HepG2 (cell line): Measurements from ENCODE around the gene RETREG2. TPM values are rescaled to one million over a fixed set of nuclear protein-coding genes. Genes with fewer than 3 reads are reported as not detected.

Source experiments
- CBX2 ChIP-seq, 2 experiments: fragments of 200-600 bp in 1 of 2; sonication (generic); formaldehyde crosslinking in 1 of 2; IDR thresholded peaks; 2 replicates each; pipeline versions ENCODE4 v1.7.0 to v1.8.1; 2018 to 2022; ENCODE audit warnings: low read depth in 2 of 2, low read length in 1 of 2, mild to moderate bottlenecking in 1 of 2, missing genetic modification reagents in 1 of 2
- CEBPB ChIP-seq: IDR thresholded peaks from 2 replicates; pipeline ENCODE4 v1.6.1; 2011; ENCODE audit warnings: low read depth, low read length, improper control_type of control experiment, borderline replicate concordance
- ETS1 ChIP-seq: sonication (generic); formaldehyde crosslinking; IDR thresholded peaks from 2 replicates; pipeline ENCODE4 v1.4.0; 2020; ENCODE audit warnings: missing genetic modification reagents
- SOX13 ChIP-seq, 3 experiments: fragments of 450-650 bp in 1 of 3; sonication (generic) in 1 of 3; formaldehyde crosslinking in 1 of 3; IDR thresholded peaks in 2 of 3; conservative IDR thresholded peaks in 1 of 3; 2 replicates each; pipeline versions ENCODE4 v1.5.0 to v1.6.1; 2016 to 2020; ENCODE audit warnings: antibody characterized with exemption in 1 of 3, mild to moderate bottlenecking in 1 of 3, missing compliant biosample characterization in 1 of 3, missing genetic modification reagents in 1 of 3, moderate library complexity in 1 of 3
- SOX6 ChIP-seq, 2 experiments: fragments of 450-650 bp in 1 of 2; sonication (generic) in 1 of 2; formaldehyde crosslinking in 1 of 2; IDR thresholded peaks; 2 replicates each; pipeline versions ENCODE4 v1.4.0 to v1.6.1; 2017 to 2020; ENCODE audit warnings: antibody characterized with exemption in 1 of 2, mild to moderate bottlenecking in 1 of 2, missing genetic modification reagents in 1 of 2
- ZNF512B ChIP-seq: sonication (generic); formaldehyde crosslinking; IDR thresholded peaks from 2 replicates; pipeline ENCODE4 v1.5.1; 2020; ENCODE audit warnings: missing genetic modification reagents, mild to moderate bottlenecking, borderline replicate concordance
- ZNF580 ChIP-seq: IDR thresholded peaks from 2 replicates; pipeline ENCODE4 v1.6.1; 2016; ENCODE audit warnings: low read depth, borderline replicate concordance
- ZNF768 ChIP-seq: sonication (generic); formaldehyde crosslinking; IDR thresholded peaks from 2 replicates; pipeline ENCODE4 v1.4.0; 2020; ENCODE audit warnings: missing genetic modification reagents
- ZSCAN5A ChIP-seq: sonication (generic); formaldehyde crosslinking; IDR thresholded peaks from 2 replicates; pipeline ENCODE4 v1.8.0; 2022; ENCODE audit warnings: mild to moderate bottlenecking, missing genetic modification reagents, borderline replicate concordance
- polyA plus RNA-seq, 8 experiments: library from polyadenylated mRNA; depleted of rRNA in 3 of 8; stranded (reverse) in 7 of 8; unstranded in 1 of 8; fragments of >200 nt; fragmentation: Illumina TruSeq in 4 of 8; extraction: Trizol in 4 of 8; gene quantifications; 2 replicates each; pipeline versions ENCODE4 v1.2.1 to v1.2.3, GENCODE V29; 2011 to 2016; ENCODE audit warnings: low read depth in 4 of 8, missing spikeins in 1 of 8, mixed read lengths in 1 of 8; ENCODE audit not compliant: insufficient read depth in 1 of 8
- total RNA-seq, 5 experiments: library from RNA; depleted of rRNA; stranded (reverse); fragments of >200 nt; fragmentation: Illumina TruSeq; extraction: Trizol; gene quantifications; 2 replicates each; pipeline ENCODE4 v1.2.3, GENCODE V29; 2016; ENCODE audit warnings: low read depth in 1 of 5

RETREG2 gene
- total and polyA plus RNA-seq, 2 of the 13 experiments (the other 11 are each of a cell fraction or from before 2014, with no cell fraction given): 86.0 to 134 TPM

GRCh38 chr2:219149667-219150066 is 28.4 kb upstream of the RETREG2 start (continued):
- no peak for TF ChIP-seq ZNF512B
- 0 out of 2 replicates have a peak, but pooled peaks have one; percentile 14 for TF ChIP-seq CEBPB
- no peak for TF ChIP-seq SOX13 (IDR thresholded peaks at IDR 0.05)
- peak in 1 of 2 experiments; percentile 60; a peak in 1 of 4 replicates for TF ChIP-seq SOX13 (CRISPR knock-in tag; conservative IDR thresholded peaks at IDR 0.05 in 1 of 2, IDR thresholded peaks at IDR 0.05 in 1 of 2)
- TF ChIP-seq ZSCAN5A: no peak
- no peak for TF ChIP-seq ETS1 (CRISPR knock-in tag)
- no peak for TF ChIP-seq SOX6 (IDR thresholded peaks at IDR 0.05)
- peak; percentile 64 for TF ChIP-seq SOX6 (CRISPR knock-in tag; IDR thresholded peaks at IDR 0.05)
- no peak for TF ChIP-seq ZNF768 (CRISPR knock-in tag)
- no peak for TF ChIP-seq ZNF580 (CRISPR knock-in tag)
- no peak for TF ChIP-seq CBX2 (IDR thresholded peaks at IDR 0.05; ENCODE audit: low read depth, low read length)
- no peak for TF ChIP-seq CBX2 (CRISPR knock-in tag; IDR thresholded peaks at IDR 0.05; ENCODE audit: low read depth)
- TF ChIP-seq, all 625 proteins: peak for 10
